ENCODE results near the gene BANP. TPM values are rescaled to one million over a fixed set of nuclear protein-coding genes. Genes with fewer than 3 reads are reported as not detected.
A peak's percentile ranks its signal among the peaks of the same experiment; 100 is the strongest.

BANP gene
- total RNA-seq, 3 donors from 2014 or later (not counting 1 experiment from before 2014, with no cell fraction given): 88.8 to 117 (median 117) TPM

DNA sequence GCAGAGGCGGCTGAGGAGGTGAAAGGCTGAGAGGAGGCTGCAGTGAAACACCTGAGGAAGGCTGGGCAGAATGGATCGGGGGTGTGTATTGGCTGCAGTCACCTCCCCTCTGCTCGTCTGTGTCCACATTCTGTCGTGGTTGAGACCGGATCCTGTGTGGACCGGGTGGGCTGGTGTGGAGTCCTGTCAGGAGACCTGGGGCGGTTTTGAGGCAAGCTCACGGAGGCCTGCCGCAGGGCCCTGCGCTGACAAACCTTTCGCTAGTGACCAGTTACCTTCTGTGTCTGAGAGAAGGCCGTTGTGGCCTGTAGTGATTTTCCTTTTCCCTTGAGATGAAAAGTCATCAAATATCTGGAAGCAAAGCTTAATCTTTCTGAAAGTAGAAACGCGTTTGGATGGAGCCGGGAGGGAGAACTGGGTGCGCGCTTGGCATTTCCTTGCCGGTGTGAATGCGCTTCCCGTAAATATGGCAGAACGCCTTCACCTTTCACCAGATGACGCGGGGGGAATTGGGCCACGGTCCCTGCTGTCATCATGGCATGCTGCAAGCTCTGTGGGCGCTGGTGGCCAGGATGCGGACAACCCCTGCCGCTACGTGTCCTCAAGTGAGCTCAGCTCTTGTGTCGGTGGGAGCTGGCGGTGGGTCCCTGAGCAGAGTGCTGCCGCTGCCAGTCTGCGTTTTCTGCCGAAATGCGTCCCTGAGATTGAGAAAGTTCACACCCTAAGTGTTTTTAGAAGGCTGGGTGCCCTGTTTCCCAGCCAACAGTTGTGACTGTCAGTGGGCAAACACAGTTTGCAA lies 6.3 kb downstream of the BANP start:
- Histone ChIP-seq H3K36me3 (ENCODE audit: control insufficient read depth, insufficient read depth, low read length) (peaks cover 9% of the 10 kb centered on the region), H3K27ac (ENCODE audit: low read length) (peak overlapping the region; percentile 71), H3K27me3 (ENCODE audit: control insufficient read depth, insufficient read depth, low read length) (no peaks in the 10 kb centered on the region), H3K9me3 (ENCODE audit: control insufficient read depth, insufficient read depth, low read length) (no peaks in the 10 kb centered on the region), H3K4me3 (ENCODE audit: low read length) (no peak overlapping the region), H3K4me1 (ENCODE audit: control insufficient read depth, insufficient read depth, low read length) (peaks cover 68% of the 10 kb centered on the region)
- Mint-ChIP-seq H3K9me3 (no peaks in the 10 kb centered on the region), H3K4me1 (peaks cover 75 to 84% of the 10 kb centered on the region in 2 donors), H3K36me3 (no peaks in the 10 kb centered on the region), H3K27me3 (ENCODE audit: low read depth in 2 of 2) (no peaks in the 10 kb centered on the region), H3K27ac (peak overlapping the region; percentile 96 to 98), H3K4me3 (peak overlapping the region; percentile 86)
- 93% methylated on average over 34 of the region's 34 CpGs for WGBS (ENCODE audit: insufficient coverage)
- DNase-seq (no peak), ATAC-seq (no peak)
- intact Hi-C loops (cut with micrococcal nuclease): no loop called here
- TF ChIP-seq, protein P1, sequence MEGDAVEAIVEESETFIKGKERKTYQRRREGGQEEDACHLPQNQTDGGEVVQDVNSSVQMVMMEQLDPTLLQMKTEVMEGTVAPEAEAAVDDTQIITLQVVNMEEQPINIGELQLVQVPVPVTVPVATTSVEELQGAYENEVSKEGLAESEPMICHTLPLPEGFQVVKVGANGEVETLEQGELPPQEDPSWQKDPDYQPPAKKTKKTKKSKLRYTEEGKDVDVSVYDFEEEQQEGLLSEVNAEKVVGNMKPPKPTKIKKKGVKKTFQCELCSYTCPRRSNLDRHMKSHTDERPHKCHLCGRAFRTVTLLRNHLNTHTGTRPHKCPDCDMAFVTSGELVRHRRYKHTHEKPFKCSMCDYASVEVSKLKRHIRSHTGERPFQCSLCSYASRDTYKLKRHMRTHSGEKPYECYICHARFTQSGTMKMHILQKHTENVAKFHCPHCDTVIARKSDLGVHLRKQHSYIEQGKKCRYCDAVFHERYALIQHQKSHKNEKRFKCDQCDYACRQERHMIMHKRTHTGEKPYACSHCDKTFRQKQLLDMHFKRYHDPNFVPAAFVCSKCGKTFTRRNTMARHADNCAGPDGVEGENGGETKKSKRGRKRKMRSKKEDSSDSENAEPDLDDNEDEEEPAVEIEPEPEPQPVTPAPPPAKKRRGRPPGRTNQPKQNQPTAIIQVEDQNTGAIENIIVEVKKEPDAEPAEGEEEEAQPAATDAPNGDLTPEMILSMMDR (IDR thresholded peaks at IDR 0.05): no peak

DNA sequence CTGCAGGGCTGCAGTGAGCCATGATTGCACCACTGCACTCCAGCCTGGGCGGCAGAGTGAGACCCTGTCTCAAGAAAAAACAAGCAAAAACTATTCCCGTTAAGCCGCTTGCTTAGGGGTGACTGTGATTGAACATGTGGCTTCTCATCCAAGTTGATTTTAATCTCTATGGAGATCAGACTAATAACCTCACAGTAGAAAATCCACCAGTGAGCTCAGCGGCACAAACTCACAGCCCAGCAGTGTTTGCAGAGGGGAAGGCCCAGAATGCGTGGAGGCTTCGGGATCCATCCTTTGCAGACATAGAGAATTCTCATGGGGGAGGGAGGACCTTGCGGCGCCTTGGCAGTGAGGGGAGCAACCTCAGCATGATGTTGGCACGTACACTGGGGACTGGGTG lies 7.4 kb downstream of the BANP start:
- 99% methylated on average over 9 of the region's 9 CpGs for WGBS (ENCODE audit: insufficient coverage)

GRCh38 chr16:87959391-87959990 lies 8.3 kb downstream of the BANP start:
- Mint-ChIP-seq H3K27ac (peak overlapping the region; percentile 88 to 96), H3K9me3 (no peaks in the 10 kb centered on the region), H3K4me1 (peaks cover 83 to 90% of the 10 kb centered on the region in 2 donors), H3K36me3 (no peaks in the 10 kb centered on the region), H3K4me3 (peak overlapping the region; percentile 94), H3K27me3 (ENCODE audit: low read depth in 2 of 2) (no peaks in the 10 kb centered on the region)
- peaks cover 1% of the 10 kb centered on the region for H3K36me3 ChIP-seq (ENCODE audit: control insufficient read depth, insufficient read depth, low read length)
- whole genome bisulfite sequencing (ENCODE audit: insufficient coverage): 30% methylated on average over 23 of the region's 23 CpGs
- peak in 1 of 3 donors; percentile 12 for ATAC-seq
- no peaks in the 10 kb centered on the region for H3K27me3 ChIP-seq (ENCODE audit: control insufficient read depth, insufficient read depth, low read length)
- H3K4me1 ChIP-seq (ENCODE audit: control insufficient read depth, insufficient read depth, low read length): peaks cover 70% of the 10 kb centered on the region
- H3K4me3 ChIP-seq (ENCODE audit: low read length): no peak overlapping the region
- H3K9me3 ChIP-seq (ENCODE audit: control insufficient read depth, insufficient read depth, low read length): no peaks in the 10 kb centered on the region
- TF ChIP-seq, protein P1 (IDR thresholded peaks at IDR 0.05): no peak
- intact Hi-C loops (cut with micrococcal nuclease): no loop called here
- no peak overlapping the region for H3K27ac ChIP-seq (ENCODE audit: low read length)
- DNase-seq: no peak

More for the DNA sequence above, 7.4 kb downstream of the BANP start:
- TF ChIP-seq, protein P1 (IDR thresholded peaks at IDR 0.05): no peak
- ATAC-seq (no peak), DNase-seq (no peak)
- Mint-ChIP-seq H3K27ac (peak overlapping the region; percentile 96 to 98), H3K27me3 (ENCODE audit: low read depth in 2 of 2) (no peaks in the 10 kb centered on the region), H3K9me3 (no peaks in the 10 kb centered on the region), H3K36me3 (no peaks in the 10 kb centered on the region), H3K4me1 (peaks cover 83 to 90% of the 10 kb centered on the region in 2 donors), H3K4me3 (no peak overlapping the region)
- intact Hi-C loops (cut with micrococcal nuclease): no loop called here
- Histone ChIP-seq H3K27ac (ENCODE audit: low read length) (no peak overlapping the region), H3K9me3 (ENCODE audit: control insufficient read depth, insufficient read depth, low read length) (no peaks in the 10 kb centered on the region), H3K4me3 (ENCODE audit: low read length) (no peak overlapping the region), H3K36me3 (ENCODE audit: control insufficient read depth, insufficient read depth, low read length) (peaks cover 7% of the 10 kb centered on the region), H3K4me1 (ENCODE audit: control insufficient read depth, insufficient read depth, low read length) (peaks cover 69% of the 10 kb centered on the region), H3K27me3 (ENCODE audit: control insufficient read depth, insufficient read depth, low read length) (no peaks in the 10 kb centered on the region)
